CD4-positive, alpha-beta T cell treated with Interleukin-17A for 4 hours (primary cell): ENCODE results near the gene SLC24A5.

Experiments used
- DNase-seq: peaks from one replicate; pipeline ENCODE4 v3.0.0-alpha.2; 2020; ENCODE audit warnings: mixed read lengths

The SLC24A5 gene

DNA sequence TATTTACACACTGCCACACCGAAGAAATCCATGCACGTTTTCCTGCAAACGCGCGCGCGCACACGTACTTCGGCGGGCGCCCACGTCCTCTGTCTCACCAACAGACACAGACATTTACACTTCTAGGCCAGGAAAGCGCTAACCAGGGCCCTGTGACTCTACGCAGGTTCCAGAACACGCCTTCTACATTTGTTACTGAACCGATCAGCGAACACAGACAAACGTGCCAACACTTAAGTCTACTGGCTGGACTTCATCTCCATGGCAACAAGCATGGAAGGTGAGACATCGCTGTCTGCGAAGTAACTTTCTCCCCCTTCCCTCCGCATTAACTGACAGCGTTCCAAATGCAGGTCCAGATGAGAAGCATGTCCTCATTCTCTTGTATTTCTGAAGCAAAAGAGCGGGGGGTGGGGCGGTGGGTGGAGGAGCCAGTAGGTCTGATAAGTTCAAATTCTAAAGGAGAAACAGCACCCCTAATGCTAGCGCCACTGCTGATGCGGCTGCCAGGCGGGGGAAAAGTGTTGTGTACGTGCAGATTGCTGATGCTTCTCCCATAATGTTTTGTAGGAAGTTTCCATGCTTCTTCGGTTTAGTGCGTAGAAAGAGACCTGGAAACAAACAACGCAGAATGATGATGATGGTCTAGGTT, 70.9 kb downstream of the SLC24A5 start, which contains the start of gene CTXN2:
Gene CTXN2 (plus strand): TSS at position 92 of the 652 bp plus-strand sequence. CDS start 9,636 bp downstream, outside the sequence.
- no peak for DNase-seq
